ENCODE results near the gene CNTNAP2.

The CNTNAP2 gene

GRCh38 chr7:148336411-148336810, 2219.8 kb downstream of the CNTNAP2 start:
- DNase-seq (ENCODE audit: extremely low read depth in 1 of 2, low read depth in 1 of 2), result no peak

- no peak for DNase-seq (ENCODE audit: extremely low read depth in 1 of 2, low read depth in 1 of 2)
Observed at GRCh38 chr7:148337246-148337965, 2220.8 kb downstream of the CNTNAP2 start.

DNA sequence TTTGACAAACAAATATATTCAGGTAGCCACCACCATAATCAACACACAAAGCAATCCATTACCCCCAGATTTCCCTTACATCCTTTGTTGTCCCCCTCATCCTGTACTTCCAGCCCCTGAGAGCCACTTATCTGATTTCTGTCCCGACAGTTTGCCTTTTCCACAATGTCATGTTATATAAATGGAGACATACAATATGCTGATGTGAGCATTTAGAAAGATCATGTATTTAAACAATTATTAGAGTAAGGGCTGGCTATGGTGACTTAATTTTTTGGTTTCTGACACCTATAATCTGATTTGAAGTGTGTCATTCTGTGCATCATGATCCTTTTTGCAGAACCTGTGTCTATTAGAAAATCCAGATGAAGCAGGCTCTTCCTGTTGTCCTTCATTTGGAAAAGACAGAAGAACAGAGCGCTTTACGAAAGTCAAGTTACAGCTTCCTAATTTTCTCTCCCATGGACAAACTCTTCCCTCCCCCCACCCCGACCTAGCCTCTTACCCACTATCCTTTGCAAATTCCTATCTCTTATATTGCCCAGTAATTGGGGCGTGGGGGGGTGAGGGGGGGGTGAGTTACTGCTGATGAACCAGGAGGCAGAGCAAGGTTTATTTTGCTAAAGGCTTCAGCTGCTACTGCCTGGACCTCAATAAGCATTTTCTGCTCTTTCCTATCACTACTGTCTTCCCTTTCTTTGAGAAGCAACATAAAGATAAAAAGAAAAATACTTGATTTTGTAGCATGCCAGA, 2221.6 kb downstream of the CNTNAP2 start:
- DNase-seq (ENCODE audit: extremely low read depth in 1 of 2, low read depth in 1 of 2), result no peak

GRCh38 chr7:148340438-148341280, 2224.1 kb downstream of the CNTNAP2 start:
- no peak for DNase-seq (ENCODE audit: extremely low read depth in 1 of 2, low read depth in 1 of 2)

DNA sequence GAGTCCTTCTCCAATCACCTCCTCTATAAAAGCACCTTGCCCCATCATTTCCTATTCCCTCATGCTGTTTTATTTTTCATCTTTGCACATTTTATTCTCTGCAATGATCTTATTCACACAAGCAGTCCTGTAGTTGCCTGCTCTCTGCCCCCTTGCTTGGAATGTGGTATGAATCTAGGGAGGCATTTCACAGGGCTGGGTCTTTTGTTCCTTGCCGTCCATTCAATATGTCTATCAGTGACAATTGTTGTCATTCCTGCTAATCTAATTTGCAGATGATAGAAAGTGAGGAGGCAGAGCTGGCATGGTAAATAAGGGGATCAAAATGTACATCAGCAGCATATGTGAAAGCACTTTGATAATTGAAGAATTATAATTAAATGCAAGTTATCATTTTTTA, 2227.8 kb downstream of the CNTNAP2 start:
- DNase-seq (ENCODE audit: extremely low read depth in 1 of 2, low read depth in 1 of 2), result no peak

GRCh38 chr7:148347981-148348380, 2231.4 kb downstream of the CNTNAP2 start:
- DNase-seq (ENCODE audit: extremely low read depth in 1 of 2, low read depth in 1 of 2), result no peak

GRCh38 chr7:148348466-148348865, 2231.9 kb downstream of the CNTNAP2 start:
- no peak for DNase-seq (ENCODE audit: extremely low read depth in 1 of 2, low read depth in 1 of 2)

- no peak for DNase-seq (ENCODE audit: extremely low read depth in 1 of 2, low read depth in 1 of 2)
Observed at GRCh38 chr7:148356303-148356702, 2239.7 kb downstream of the CNTNAP2 start.

DNA sequence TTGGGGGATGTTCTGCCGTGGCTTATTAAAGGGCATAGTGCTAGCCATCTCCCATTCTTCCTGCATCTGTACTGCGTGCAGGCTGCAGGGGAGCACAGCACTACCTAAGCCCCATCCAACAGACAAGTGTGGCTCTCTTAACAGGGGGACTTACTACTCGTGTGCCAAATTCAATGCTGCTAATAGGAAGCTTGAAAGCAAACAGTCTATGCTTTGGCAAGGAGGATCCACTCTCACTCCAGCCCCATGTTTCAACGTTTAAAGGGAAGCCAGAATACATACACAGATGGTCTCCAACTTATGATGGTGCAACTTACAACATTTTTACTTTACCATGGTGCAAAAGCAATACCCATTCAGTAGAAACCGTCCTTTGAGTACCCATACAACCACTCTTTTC, 2245.9 kb downstream of the CNTNAP2 start:
- DNase-seq (ENCODE audit: extremely low read depth in 1 of 2, low read depth in 1 of 2), result no peak

DNA sequence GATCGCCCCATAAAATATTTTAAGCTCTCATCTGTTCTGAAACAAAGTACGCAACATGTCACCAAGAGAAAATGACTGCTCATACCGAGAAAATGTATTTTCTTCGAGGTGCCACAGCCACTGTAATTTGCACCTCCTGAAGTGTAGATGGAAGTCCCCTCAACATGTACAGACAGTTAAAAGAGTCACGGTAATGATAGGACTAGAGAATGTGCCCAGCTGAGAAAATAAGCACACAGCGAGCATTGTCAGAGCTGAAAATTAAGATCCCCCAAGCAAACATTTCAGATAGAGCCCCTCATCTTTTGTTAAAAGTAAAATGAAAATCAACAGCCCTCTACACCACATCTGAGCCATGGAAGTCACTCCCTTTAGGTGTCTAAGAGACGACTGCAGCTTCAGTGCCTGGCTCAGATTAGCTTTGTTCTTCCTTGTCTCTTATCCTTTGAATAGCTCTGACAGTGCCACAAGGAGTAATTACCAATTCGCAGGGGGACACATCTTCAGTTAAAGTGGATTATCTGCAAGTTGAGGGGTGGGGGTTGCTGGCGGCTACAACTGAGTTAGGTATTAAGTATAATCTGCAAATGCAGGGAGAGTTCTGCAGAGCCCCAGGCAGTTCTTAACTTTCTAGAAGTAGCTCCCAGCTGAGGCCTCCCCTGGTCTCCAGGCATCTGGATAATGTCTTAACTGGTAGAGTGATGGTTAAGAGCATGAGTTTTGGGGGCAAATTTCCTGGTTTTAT, 2251.3 kb downstream of the CNTNAP2 start:
- no peak for DNase-seq (ENCODE audit: extremely low read depth in 1 of 2, low read depth in 1 of 2)

DNA sequence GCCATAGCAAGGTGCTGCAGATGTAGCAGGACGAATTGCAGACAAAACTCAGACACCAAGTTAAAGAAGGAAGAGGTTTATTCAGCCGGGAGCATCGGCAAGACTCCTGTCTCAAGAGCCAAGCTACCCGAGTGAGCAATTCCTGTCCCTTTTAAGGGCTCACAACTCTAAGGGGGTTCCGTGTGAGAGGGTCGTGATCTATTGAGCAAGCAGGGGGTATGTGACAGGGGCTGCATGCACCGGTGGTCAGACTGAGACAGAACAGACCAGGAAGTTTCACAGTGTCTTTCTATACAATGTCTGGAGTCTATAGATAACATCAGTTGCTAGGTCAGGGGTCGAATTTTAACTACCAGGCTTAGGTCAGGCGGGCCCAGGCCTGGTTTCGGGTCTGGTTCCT, 2252.0 kb downstream of the CNTNAP2 start:
- DNase-seq (ENCODE audit: extremely low read depth in 1 of 2, low read depth in 1 of 2), result no peak

DNA sequence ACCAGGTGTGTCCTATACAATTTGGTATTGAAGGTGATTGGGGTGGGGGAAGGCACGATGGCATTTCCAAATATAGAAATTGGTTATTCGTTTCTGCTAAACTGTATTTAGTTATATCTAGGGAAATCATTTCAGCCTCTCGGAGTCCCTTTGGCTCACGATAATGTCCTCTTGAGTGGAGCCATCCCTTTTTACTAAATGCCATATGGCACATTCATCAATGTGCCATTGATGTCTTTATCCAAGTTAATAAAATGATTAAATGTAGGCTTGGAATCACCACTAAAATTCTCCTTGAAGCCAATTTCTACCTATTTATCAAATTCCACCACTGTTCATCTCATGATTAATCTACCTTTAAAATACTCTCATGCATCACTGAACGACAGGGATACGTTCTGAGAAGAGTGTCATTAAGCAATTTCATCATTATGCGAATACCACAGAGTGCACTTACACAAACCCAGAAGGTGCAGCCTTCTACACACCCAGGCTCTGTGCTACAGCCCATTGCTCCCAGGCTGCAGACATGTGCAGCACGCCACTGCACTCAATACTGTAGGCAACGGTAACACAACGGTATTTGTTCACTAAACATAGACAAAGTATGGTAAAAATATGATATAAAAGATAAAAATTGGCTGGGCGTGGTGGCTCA, 2254.8 kb downstream of the CNTNAP2 start:
- no peak for DNase-seq (ENCODE audit: extremely low read depth in 1 of 2, low read depth in 1 of 2)

DNA sequence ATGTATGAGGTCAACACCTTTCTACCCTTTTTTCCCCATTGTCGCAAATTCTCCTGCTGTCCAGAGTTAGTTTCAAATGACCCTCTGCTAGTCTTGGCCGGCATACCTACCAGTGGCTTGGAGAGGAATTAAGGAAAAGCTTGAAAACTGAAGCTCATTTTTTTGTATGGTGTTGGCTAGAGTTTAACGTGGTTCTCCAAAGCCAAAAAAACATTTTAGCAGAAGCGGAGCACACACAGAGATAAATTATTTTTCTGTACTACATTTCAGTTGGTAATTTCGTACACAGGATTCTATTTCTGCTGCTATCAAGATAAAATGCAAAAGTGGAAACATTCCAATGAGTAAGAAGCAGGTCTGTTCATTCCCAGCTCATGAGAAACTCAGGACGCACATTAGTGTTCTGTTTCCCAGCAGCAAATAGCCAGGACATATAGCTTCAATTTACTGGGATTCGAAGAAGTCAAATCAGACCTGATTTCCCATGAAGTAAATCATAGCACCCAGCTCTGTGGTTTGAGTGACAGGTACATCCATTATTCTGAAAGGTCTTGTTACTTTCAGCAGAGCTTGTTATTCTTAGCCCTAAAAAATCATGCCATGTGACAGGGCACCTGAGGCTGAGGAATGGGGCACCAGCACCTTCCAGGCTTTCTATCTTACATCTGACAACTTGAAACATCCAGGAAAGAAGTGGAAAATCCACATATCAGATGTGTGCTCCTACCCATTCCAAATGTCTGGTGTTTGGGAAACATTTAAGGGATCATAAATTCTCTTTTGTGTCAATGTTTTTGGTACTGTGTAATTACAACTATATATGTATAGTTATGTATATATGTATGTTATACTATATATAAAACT, 2258.0 kb downstream of the CNTNAP2 start:
- no peak for DNase-seq (ENCODE audit: extremely low read depth in 1 of 2, low read depth in 1 of 2)

GRCh38 chr7:148379677-148380076, 2263.1 kb downstream of the CNTNAP2 start:
- DNase-seq (ENCODE audit: extremely low read depth in 1 of 2, low read depth in 1 of 2), result no peak

DNA sequence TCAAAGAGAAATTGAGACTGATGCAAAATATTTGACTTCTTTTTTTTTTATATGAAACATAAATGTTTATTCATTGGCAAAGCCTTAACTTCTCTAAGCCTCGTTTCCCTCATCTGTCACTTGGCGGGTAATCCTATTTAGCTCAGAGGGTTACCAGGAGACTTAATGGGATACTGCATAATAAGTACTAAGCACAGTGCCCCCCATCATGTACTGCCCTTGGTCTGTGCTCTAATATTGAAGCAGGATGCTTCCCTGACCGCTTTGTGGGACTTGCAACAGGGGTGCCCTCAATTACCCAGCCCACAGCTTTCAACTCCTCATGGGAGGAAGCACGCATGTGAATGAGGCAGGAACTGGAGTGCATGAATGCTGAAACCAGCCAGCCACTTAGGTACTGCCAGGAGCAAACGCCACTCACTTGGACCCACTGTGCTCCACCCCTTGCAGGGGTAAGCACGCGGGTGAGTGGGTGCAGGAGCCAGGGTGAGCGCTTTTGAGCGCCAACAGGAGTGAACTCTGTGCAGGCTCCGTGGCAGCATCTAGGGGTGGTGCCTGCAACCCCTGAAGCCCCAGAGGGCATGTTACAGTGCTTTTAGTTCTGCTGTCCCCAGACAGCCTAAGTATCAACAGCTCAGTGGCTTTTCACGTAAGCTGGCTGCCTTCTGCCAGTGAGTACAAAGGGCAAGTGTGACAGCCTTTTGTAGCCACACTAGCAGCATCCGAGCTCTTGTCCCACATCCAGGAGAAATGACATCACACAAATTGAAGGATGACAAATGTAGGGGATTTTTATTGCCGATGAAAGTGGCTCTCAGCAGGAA, 2264.2 kb downstream of the CNTNAP2 start:
- no peak for DNase-seq (ENCODE audit: extremely low read depth in 1 of 2, low read depth in 1 of 2)

GRCh38 chr7:148382596-148382995, 2266.0 kb downstream of the CNTNAP2 start:
- DNase-seq (ENCODE audit: extremely low read depth in 1 of 2, low read depth in 1 of 2), result no peak

DNA sequence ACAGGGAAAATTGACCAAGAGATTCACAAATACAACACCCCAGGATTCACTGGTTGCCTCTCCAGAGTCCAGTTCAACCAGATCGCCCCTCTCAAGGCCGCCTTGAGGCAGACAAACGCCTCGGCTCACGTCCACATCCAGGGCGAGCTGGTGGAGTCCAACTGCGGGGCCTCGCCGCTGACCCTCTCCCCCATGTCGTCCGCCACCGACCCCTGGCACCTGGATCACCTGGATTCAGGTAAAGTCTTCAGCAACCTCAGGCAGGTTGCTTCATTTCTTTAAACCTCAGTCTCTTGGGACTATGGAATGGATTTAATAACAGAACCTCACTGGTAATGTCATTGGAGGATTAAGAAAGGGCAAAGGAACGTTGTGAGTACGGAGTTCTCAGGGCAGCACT, 2267.1 kb downstream of the CNTNAP2 start:
- no peak for DNase-seq (ENCODE audit: extremely low read depth in 1 of 2, low read depth in 1 of 2)

DNA sequence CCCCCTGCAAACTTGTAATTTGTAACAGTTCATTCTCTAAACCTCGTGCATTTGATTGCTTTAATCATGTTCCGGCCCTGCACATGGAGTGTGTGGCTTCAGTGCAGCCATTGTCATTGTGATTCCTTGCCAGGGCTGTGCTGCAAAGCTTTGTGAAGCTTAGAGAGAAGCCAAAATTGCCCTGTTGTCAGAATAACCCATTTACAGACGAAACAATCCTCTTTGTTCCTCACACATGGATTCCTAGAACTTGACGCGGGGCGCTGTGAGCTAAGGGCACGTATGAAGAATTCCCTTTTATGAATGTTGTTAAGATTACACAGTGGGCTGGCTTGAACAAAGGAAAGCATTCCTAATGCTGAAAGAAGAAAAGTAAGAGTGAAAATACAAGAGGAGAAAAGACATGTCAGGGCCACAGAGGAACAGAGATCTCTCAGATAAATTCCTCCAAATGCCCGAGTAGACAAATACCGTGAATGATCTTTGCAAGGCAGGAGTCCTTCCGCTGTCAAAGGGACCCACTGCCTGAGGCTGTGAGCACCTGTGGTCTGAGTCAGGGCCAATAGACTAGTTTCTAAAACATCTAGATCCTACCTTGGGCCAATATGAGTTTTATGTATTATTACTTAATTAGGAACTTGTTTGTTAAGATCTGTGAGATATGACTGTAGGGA, 2268.5 kb downstream of the CNTNAP2 start:
- DNase-seq (ENCODE audit: extremely low read depth in 1 of 2, low read depth in 1 of 2), result no peak
